HepG2 (cell line): Measurements from ENCODE around the gene TPPP2. TPM values are rescaled to one million over a fixed set of nuclear protein-coding genes. Genes with fewer than 3 reads are reported as not detected.
A peak's percentile ranks its signal among the peaks of the same experiment; 100 is the strongest.

ENCODE experiments used
- CSRNP1 ChIP-seq: sonication (generic); formaldehyde crosslinking; IDR thresholded peaks from 2 replicates; pipeline ENCODE4 v1.8.1; 2023; ENCODE audit warnings: mild to moderate bottlenecking, missing genetic modification reagents
- CTCF ChIP-seq: sonication (generic); formaldehyde crosslinking; IDR thresholded peaks from 2 replicates; pipeline ENCODE4 v1.5.0; 2020; ENCODE audit warnings: mild to moderate bottlenecking, missing genetic modification reagents, moderate library complexity
- HOXA3 ChIP-seq: sonication (generic); formaldehyde crosslinking; IDR thresholded peaks from 2 replicates; pipeline ENCODE4 v1.5.0; 2020; ENCODE audit warnings: missing genetic modification reagents
- IKZF1 ChIP-seq: fragments of 450-650 bp; IDR thresholded peaks from 2 replicates; pipeline ENCODE4 v1.7.1; 2016
- KAT7 ChIP-seq: IDR thresholded peaks from 2 replicates; pipeline ENCODE4 v1.6.1; 2018; ENCODE audit warnings: borderline replicate concordance, missing compliant biosample characterization
- RBFOX2 ChIP-seq: fragments of 200-400 bp; formaldehyde crosslinking; IDR thresholded peaks from 2 replicates; pipeline ENCODE4 v1.6.1; 2017; ENCODE audit warnings: low read depth, mild to moderate bottlenecking, low read length
- RELA ChIP-seq: sonication (generic); formaldehyde crosslinking; IDR thresholded peaks from 2 replicates; pipeline ENCODE4 v1.4.0; 2020; ENCODE audit warnings: missing genetic modification reagents
- ZFY ChIP-seq: sonication (generic); formaldehyde crosslinking; IDR thresholded peaks from 2 replicates; pipeline ENCODE4 v1.4.0; 2020; ENCODE audit warnings: missing genetic modification reagents
- ZNF33A ChIP-seq: sonication (generic); formaldehyde crosslinking; IDR thresholded peaks from 2 replicates; pipeline ENCODE4 v1.5.1; 2020; ENCODE audit warnings: missing genetic modification reagents, mild to moderate bottlenecking, moderate library complexity, borderline replicate concordance
- polyA plus RNA-seq, 8 experiments: library from polyadenylated mRNA; depleted of rRNA in 3 of 8; stranded (reverse) in 7 of 8; unstranded in 1 of 8; fragments of >200 nt; fragmentation: Illumina TruSeq in 4 of 8; extraction: Trizol in 4 of 8; gene quantifications; 2 replicates each; pipeline versions ENCODE4 v1.2.1 to v1.2.3, GENCODE V29; 2011 to 2016; ENCODE audit warnings: low read depth in 4 of 8, missing spikeins in 1 of 8, mixed read lengths in 1 of 8; ENCODE audit not compliant: insufficient read depth in 1 of 8
- total RNA-seq, 5 experiments: library from RNA; depleted of rRNA; stranded (reverse); fragments of >200 nt; fragmentation: Illumina TruSeq; extraction: Trizol; gene quantifications; 2 replicates each; pipeline ENCODE4 v1.2.3, GENCODE V29; 2016; ENCODE audit warnings: low read depth in 1 of 5

The TPPP2 gene
- total and polyA plus RNA-seq, 2 of the 13 experiments (the other 11 are each of a cell fraction or from before 2014, with no cell fraction given) = 0.58 to 4.2 TPM

GRCh38 chr14:21058903-21059302, 28.9 kb downstream of the TPPP2 start (continued):
- TF ChIP-seq CSRNP1 (CRISPR knock-in tag) (no peak), RBFOX2 (no peak), CTCF (CRISPR knock-in tag) (peak; percentile 24; the same call in 1 of the 2 replicates), KAT7 (CRISPR knock-in tag) (no peak), RELA (no peak), ZNF33A (CRISPR knock-in tag) (no peak), ZFY (CRISPR knock-in tag) (no peak; the same call in 1 of the 2 replicates), HOXA3 (CRISPR knock-in tag) (peak; percentile 63; the same call in 1 of the 2 replicates), IKZF1 (no peak)
